ENCODE results near the gene ARHGAP42.

DNA sequence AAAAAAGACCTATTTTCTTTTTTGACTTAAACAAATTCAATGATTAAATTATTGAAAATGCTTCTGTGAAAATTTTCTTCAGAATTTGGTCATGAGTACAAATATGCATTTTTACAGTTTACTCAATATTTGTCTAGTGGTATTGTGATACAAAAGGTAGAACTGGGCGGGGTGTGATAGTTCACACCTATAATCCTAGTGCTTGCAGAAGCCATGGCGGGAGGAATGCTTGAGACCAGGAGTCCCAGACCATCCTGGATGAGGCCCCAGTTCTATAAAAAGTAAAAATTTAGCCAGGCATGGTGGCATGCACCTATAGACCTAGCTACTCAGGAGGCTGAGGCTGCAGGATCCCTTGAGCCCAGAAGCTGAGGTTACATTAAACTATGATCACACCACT lies 90.6 kb downstream of the ARHGAP42 start:
- TF ChIP-seq POLR2A (IDR thresholded peaks at IDR 0.05; ENCODE audit: low read depth) = no peak
- TF ChIP-seq, protein P1, sequence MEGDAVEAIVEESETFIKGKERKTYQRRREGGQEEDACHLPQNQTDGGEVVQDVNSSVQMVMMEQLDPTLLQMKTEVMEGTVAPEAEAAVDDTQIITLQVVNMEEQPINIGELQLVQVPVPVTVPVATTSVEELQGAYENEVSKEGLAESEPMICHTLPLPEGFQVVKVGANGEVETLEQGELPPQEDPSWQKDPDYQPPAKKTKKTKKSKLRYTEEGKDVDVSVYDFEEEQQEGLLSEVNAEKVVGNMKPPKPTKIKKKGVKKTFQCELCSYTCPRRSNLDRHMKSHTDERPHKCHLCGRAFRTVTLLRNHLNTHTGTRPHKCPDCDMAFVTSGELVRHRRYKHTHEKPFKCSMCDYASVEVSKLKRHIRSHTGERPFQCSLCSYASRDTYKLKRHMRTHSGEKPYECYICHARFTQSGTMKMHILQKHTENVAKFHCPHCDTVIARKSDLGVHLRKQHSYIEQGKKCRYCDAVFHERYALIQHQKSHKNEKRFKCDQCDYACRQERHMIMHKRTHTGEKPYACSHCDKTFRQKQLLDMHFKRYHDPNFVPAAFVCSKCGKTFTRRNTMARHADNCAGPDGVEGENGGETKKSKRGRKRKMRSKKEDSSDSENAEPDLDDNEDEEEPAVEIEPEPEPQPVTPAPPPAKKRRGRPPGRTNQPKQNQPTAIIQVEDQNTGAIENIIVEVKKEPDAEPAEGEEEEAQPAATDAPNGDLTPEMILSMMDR (IDR thresholded peaks at IDR 0.05) = no peak
- no peak for TF ChIP-seq EP300 (IDR thresholded peaks at IDR 0.05)
